Right lobe of liver (tissue), 6 donors: ENCODE results near the gene BCL2L1. TPM values are rescaled to one million over a fixed set of nuclear protein-coding genes. Genes with fewer than 3 reads are reported as not detected.

ENCODE experiments used
- ATAC-seq, 4 donors: fragments of 200-7000 bp; cut with Tn5 transposase; one replicate each; pipeline ENCODE4 v1.9.1; 2020; ENCODE audit warnings: mild to moderate bottlenecking in 4 of 4, moderate library complexity in 4 of 4
- DNase-seq, 3 donors: peaks; one replicate each; pipeline ENCODE4 v3.0.0-alpha.2; 2020
- H3K27ac ChIP-seq, 3 donors: fragments of 200-600 bp; one replicate each; pipeline ENCODE4 v1.8.0; 2022
- H3K27me3 ChIP-seq, 2 donors: fragments of 200-600 bp; one replicate each; pipeline ENCODE4 v1.8.0; 2022
- H3K36me3 ChIP-seq, 4 donors: fragments of 200-600 bp; sonication (generic) in 1 of 4; one replicate each; pipeline versions ENCODE4 v1.5.1 to v1.8.0; 2017 to 2022; ENCODE audit warnings: control low read depth in 1 of 4
- H3K4me1 ChIP-seq, 4 donors: fragments of 200-600 bp; sonication (generic) in 1 of 4; one replicate each; pipeline versions ENCODE4 v1.5.1 to v1.8.0; 2017 to 2022; ENCODE audit warnings: control low read depth in 1 of 4
- H3K4me3 ChIP-seq, 3 donors: fragments of 200-600 bp; one replicate each; pipeline ENCODE4 v1.8.0; 2022
- H3K9me3 ChIP-seq, 4 donors: fragments of 200-600 bp; sonication (generic) in 1 of 4; one replicate each; pipeline versions ENCODE4 v1.5.1 to v1.8.0; 2017 to 2022; ENCODE audit warnings: control low read depth in 1 of 4
- POLR2A ChIP-seq: fragments of 450-650 bp; IDR thresholded peaks from one replicate; pipeline ENCODE4 v1.6.1; 2017; ENCODE audit warnings: antibody characterized with exemption, mild to moderate bottlenecking
- WGBS: methylation state at CpG from one replicate; pipeline ENCODE4 v1.1.6; 2018; ENCODE audit warnings: low coverage, low lambda C conversion rate; ENCODE audit not compliant: insufficient coverage; ENCODE audit errors: missing lambda C conversion rate; 5-methylcytosine and 5-hydroxymethylcytosine counted together
- intact Hi-C, 2 donors: fragments of 100-400 bp; cut with DNase I; formaldehyde crosslinking; loops; one replicate each; pipeline versions ENCODE4 v1.11.2 to v1.14.1; 2022
- total RNA-seq, 6 experiments: library from RNA; depleted of rRNA in 2 of 6; stranded (reverse); fragments of >200 nt in 2 of 6; fragmentation: NEBNext Ultra II Directional in 3 of 6; extraction: Animal tissue kit (Norgen Biotek cat#: 25700) in 3 of 6; gene quantifications; one replicate each; pipeline versions ENCODE4 v1.1.0 to v1.2.4, GENCODE V29; 2016 to 2023
- TF ChIP-seq, protein P1 (sequence below), 4 donors: fragments of 200-600 bp in 3 of 4; fragments of 450-650 bp in 1 of 4; IDR thresholded peaks; one replicate each; pipeline versions ENCODE4 v1.5.1 to v1.8.0; 2016 to 2022; ENCODE audit warnings: antibody characterized with exemption in 4 of 4, mild to moderate bottlenecking in 2 of 4
- donor health status: DM: no; HTN: yes; CAD: no.
- donor health status: DM: no; HTN: no; CAD: no.
- donor health status: DM: no; HTN: no; CAD: no.
- donor health status: DM: no; HTN: yes; CAD: no.
- donor health status: DM: no; HTN: yes; CAD: no.

The BCL2L1 gene
- total RNA-seq, 6 experiments from 2014 or later, result 30.5 to 96.1 (median 63.4) TPM

- Histone ChIP-seq H3K4me1 (peaks cover 0 to 44% (median 19%) of the 10 kb centered on the region in 4 donors), H3K27ac (peak overlapping the region; percentile 97 to 98 (median 97)), H3K9me3 (no peaks in the 10 kb centered on the region), H3K36me3 (no peaks in the 10 kb centered on the region), H3K27me3 (no peaks in the 10 kb centered on the region), H3K4me3 (peak overlapping the region; percentile 90 to 97 (median 95))
- TF ChIP-seq, protein P1, sequence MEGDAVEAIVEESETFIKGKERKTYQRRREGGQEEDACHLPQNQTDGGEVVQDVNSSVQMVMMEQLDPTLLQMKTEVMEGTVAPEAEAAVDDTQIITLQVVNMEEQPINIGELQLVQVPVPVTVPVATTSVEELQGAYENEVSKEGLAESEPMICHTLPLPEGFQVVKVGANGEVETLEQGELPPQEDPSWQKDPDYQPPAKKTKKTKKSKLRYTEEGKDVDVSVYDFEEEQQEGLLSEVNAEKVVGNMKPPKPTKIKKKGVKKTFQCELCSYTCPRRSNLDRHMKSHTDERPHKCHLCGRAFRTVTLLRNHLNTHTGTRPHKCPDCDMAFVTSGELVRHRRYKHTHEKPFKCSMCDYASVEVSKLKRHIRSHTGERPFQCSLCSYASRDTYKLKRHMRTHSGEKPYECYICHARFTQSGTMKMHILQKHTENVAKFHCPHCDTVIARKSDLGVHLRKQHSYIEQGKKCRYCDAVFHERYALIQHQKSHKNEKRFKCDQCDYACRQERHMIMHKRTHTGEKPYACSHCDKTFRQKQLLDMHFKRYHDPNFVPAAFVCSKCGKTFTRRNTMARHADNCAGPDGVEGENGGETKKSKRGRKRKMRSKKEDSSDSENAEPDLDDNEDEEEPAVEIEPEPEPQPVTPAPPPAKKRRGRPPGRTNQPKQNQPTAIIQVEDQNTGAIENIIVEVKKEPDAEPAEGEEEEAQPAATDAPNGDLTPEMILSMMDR (IDR thresholded peaks at IDR 0.05), result no peak
- peak; percentile 45 for TF ChIP-seq POLR2A
- DNase-seq, result peak in 2 of 3 donors; percentile 65 to 71
- ATAC-seq, result peak in 1 of 4 donors; percentile 33
- 2% methylated on average over 7 of the region's 7 CpGs for WGBS
- intact Hi-C loops, result loop anchor here (5.0 kb wide), 1 partner anchor 58 kb away; no protein-coding TSS in a partner anchor
Measured at GRCh38 chr20:31720486-31721407, 1.9 kb downstream of the BCL2L1 start.

- 17% methylated on average over 2 of the region's 2 CpGs for WGBS
- DNase-seq (no peak), ATAC-seq (peak; percentile 1 to 52 (median 18))
- Histone ChIP-seq H3K27me3 (no peaks in the 10 kb centered on the region), H3K4me1 (peaks cover 0 to 44% (median 19%) of the 10 kb centered on the region in 4 donors), H3K36me3 (no peaks in the 10 kb centered on the region), H3K9me3 (no peaks in the 10 kb centered on the region), H3K27ac (peak overlapping the region; percentile 97 to 98 (median 97)), H3K4me3 (peak overlapping the region; percentile 90 to 97 (median 95))
- TF ChIP-seq, protein P1 (IDR thresholded peaks at IDR 0.05), result no peak
- TF ChIP-seq POLR2A, result peak; percentile 59
- intact Hi-C loops, result loop anchor here (5.0 kb wide), 1 partner anchor 58 kb away; no protein-coding TSS in a partner anchor
Measured at GRCh38 chr20:31719644-31720485, 2.8 kb downstream of the BCL2L1 start.

- no peak for ATAC-seq
- no peak for DNase-seq
- WGBS, result 51% methylated on average over 3 of the region's 6 CpGs
- H3K27me3 ChIP-seq, result no peaks in the 10 kb centered on the region
- no peaks in the 10 kb centered on the region for H3K36me3 ChIP-seq
- peak overlapping the region; percentile 90 to 97 (median 95) for H3K4me3 ChIP-seq
- H3K27ac ChIP-seq, result peak overlapping the region in 2 of 3 donors; percentile 97 to 98
- intact Hi-C loops, result no loop called here
- H3K4me1 ChIP-seq, result peaks cover 0 to 44% (median 19%) of the 10 kb centered on the region in 4 donors
- no peak for TF ChIP-seq POLR2A
- TF ChIP-seq, protein P1 (IDR thresholded peaks at IDR 0.05), result no peak
- no peaks in the 10 kb centered on the region for H3K9me3 ChIP-seq
Measured at GRCh38 chr20:31718952-31719643, 3.6 kb downstream of the BCL2L1 start.
